Astrocyte (in vitro differentiated cells and primary cell): ENCODE results near the gene C1orf21.

Source experiments
- CTCF ChIP-seq: IDR thresholded peaks from 2 replicates; pipeline ENCODE4 v1.5.1; 2011; ENCODE audit warnings: low read depth, mild to moderate bottlenecking, inconsistent platforms, low read length, moderate library complexity; ENCODE audit not compliant: insufficient read depth
- EZH2 ChIP-seq: IDR thresholded peaks from 2 replicates; pipeline ENCODE4 v1.6.1; 2012; ENCODE audit warnings: mild to moderate bottlenecking, low read length, inconsistent platforms; ENCODE audit not compliant: insufficient read depth

- no peak for TF ChIP-seq CTCF
- no peak for TF ChIP-seq EZH2
Measured at GRCh38 chr1:184532199-184532598, 145.4 kb downstream of the C1orf21 start.
